DMS153 treated with DMSO at 0.1 percent for 48 hours (cell line): ENCODE measurements around the gene SERTM1.
A peak's percentile ranks its signal among the peaks of the same experiment; 100 is the strongest.

Experiments
- DNase-seq: peaks from one replicate; lab custom pipeline; 2025; ENCODE audit not compliant: unreplicated experiment; lab: John Stamatoyannopoulos, UW

Gene SERTM1

DNA sequence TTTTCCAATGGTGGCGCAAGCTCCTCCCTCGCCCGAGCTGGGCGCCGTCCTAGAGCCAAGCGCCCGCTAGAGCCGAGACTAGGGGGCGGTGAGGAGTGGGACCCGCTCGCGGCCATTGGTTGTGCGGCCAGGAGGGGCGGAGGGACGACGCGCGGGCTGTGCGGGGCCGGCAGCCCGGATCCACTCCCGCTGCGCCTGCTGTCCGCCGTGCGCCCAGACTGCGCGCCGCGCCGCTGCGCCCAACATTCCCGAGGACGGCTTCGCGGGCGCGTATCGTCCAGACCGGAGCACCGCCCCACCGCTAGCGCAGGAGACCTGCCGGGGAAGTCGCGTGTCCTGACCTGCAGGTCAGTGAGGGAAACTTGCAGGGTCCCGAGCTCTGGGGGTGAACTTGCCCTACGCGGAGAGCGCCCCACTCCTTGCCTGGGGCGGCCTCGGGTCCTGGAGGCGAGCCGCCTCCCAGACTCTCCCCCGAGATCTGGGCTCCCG lies at the start of gene SERTM1:
Gene SERTM1, plus strand, starts transcription at position 183 of the 489 bp plus-strand sequence. CDS start 21,059 bp downstream, outside the sequence.
- DNase-seq, result peak; percentile 34

- no peak for DNase-seq
Measured at GRCh38 chr13:36628377-36629056, 45.3 kb upstream of the SERTM1 start.

DNA sequence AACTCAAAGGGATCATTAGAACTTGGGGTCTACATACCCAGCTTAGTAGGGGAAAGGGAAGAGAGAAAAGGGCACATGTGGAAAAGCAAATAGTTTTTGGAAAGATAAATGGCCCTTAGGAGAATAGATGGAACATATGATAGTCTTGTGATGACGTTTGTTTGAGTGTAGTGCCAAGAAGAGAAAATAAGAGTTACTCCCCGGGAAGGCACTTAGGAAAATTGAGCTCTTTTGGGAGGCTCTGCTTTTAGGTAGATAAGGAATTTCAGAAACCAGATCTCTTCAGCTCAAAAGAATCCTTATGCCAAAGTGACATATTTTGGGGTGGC lies 44.8 kb upstream of the SERTM1 start:
- DNase-seq, result no peak

DNA sequence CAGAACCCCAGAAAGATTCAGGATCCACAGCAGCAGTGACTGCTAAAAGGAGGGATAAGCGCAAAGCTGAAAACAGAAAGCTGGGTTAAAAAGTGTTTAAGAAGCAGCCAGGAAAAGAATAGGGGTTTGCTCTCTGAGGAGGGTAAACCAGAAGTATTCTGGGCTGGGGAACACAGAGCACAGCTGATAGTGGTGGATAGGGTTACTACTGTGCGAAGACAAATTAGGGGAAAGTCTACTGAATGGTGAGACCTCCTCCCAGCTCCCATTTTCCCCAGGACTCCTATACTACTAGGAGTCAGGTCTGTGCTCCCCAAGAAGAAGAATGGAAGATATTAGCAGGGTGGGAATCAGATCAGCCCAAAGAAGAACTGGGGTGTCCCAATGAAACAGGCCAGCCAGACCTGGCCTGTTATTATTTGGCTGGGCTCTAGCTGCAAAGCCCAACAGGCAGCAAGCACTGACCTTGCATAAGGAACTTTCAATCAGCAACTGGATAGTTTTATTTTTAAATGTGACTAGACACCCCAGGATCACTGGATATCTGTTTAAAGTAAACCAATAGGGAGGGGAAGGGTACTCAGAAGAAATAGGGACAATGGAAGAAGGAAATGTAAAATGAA lies 43.5 kb upstream of the SERTM1 start:
- no peak for DNase-seq

- no peak for DNase-seq
Measured at GRCh38 chr13:36639610-36640009, 34.2 kb upstream of the SERTM1 start.

DNA sequence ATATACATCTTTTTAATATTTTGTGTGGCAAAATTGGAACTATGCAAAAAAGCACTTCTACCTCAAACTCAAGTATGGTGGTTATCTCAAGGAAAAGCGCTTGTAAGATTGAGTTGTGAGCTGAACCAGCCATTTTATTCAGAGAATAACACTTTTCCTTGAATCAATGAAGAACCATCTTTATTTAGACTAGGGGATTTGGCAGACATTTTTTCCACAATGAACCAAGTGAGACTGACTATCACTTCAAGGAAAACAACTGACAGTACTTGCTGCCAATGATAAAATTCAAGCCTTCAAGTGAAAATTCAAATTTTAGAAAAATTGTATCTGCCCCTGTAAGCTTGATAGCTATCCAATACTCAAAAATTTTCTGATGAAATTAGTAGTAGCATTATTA lies 23.2 kb upstream of the SERTM1 start:
- no peak for DNase-seq

DNA sequence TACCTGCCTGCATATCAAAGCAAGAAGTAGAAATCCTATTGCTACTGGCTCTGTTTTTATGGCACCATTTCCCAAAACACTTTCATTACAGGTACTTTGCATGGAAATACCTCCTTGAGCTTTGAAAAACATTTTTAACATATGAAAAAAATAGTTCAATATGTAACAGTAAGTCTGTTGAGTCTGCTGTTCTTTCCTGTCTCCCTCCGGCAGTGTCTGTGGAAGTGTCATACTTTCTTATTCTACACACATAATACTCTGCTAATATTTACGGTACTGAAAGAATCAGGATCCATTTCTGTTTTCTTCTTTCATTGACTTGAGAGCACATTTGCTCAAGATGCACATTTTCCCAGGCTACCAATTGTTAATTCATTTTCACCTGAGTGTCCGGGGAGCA lies 8.2 kb upstream of the SERTM1 start:
- DNase-seq, result no peak

DNA sequence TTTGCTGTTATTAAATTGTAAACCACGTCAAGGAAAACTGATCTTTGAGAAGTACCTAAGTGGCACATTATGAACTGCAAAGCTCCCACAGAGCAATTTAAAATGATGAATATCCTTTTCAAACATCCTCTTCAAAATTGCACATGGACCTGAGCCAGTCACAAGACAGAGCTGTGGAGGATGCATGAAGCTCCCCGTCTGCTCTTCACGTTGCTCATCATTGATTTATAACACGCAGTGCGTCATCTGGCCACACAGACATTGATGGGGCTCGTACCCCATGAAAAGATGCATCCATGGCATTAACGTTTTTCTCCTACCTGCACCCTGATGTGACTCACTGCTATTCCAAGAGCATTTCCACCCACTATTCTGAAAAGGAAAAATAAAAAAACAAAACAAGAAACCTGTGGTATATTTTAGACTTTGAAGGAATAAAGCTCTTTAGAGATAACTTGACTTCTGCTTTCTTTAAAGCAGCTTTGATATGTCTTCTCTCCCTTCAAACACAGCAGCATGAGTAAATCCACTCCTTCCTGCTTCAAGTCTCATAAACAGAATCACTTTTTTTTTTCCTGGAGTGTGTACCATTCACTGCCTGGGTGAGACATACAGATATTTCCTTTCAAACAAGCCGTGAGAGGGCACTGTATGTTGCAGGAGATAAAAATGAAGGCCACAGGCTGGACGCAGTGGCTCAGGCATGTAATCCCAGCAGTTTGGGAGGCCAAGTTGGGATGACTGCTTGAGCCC lies 7.2 kb upstream of the SERTM1 start:
- peak; percentile 48 for DNase-seq

- DNase-seq, result no peak
Measured at GRCh38 chr13:36668316-36668715, 5.5 kb upstream of the SERTM1 start.

DNA sequence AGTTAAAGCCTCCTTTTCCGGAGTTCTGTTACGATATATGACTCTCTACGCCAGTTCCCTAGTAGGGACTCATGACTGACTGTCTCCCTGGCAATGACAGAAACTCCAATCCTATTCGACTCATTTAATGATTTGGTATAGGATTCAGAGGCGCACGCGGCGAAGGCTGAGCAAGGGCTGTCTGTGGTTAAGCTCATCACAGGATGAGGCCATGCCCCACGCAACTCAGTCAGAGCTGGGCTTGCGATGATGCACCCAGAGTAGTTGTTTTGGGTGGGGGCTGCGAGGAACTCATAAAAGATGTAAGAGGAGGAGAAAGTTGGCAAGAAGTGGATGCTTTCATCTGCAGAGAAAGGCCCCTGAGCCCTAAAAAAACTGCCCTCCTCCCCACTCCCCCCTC lies 468 bp upstream of the SERTM1 start:
- DNase-seq, result no peak

DNA sequence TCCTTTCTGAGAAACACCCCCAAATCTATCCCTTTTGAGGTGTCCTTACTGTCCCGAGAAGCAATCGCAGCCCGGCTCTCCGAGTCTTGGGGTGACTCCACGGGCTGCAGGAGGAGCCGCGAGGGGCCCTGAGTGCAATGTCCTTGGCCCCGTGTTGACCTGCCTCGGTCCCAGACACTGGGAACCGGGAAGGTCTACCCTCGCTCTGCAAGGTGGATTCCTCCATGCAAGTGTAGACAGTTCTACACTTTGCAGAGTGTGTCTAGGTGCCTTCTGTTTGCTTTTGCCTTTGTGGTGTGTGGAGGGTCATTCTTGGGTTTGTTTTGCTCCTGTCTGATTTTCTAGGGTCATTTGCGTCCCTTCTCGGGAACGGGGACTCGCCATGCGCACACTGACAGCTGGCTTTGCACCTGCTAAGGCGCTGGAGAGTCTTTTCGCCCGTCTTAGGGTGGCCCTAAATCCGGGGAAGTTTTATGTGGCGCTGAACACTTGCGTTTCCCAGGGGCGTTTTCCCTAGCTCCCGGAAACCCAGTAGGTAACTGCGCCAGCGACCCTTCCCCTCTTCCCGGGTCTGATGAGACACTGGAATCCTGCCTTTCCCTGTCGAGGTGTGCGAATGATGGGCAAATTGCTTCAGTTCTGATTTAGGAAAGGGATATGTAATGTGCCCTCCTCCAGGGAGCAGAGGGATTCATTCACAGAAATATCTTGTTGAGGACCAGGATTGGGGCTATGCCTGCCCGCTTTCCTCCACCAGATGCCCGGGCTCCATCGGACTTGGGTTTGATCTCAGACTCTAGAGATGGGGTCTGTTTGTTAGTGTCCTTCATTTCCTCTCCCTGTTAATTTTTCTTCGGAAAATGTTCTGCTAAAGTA lies 755 bp downstream of the SERTM1 start:
- no peak for DNase-seq

GRCh38 chr13:36675213-36675536 lies 1.4 kb downstream of the SERTM1 start:
- no peak for DNase-seq

DNA sequence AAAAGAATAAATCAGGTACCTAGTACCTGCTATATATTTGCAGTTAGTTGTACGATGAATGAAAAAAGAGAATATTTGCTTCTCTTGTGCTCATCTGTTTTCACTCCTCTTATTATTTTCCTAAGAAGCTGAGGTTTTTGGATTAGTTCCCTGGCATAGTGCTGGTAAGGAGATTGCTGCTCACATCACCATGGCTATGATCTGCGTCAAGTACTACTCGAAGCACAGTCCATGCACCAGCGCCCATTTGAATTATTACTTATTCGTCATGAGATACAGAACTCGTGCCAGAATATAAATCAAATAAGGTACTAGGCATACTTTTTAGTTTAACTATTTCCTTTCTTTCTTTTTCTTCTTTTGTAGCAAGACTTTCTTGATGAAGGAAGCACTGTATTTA lies 7.1 kb downstream of the SERTM1 start:
- DNase-seq, result no peak

- no peak for DNase-seq
Measured at GRCh38 chr13:36681894-36682624, 8.2 kb downstream of the SERTM1 start.

GRCh38 chr13:36683701-36684100 lies 9.9 kb downstream of the SERTM1 start:
- no peak for DNase-seq

GRCh38 chr13:36685927-36686326 lies 12.1 kb downstream of the SERTM1 start:
- DNase-seq, result no peak

DNA sequence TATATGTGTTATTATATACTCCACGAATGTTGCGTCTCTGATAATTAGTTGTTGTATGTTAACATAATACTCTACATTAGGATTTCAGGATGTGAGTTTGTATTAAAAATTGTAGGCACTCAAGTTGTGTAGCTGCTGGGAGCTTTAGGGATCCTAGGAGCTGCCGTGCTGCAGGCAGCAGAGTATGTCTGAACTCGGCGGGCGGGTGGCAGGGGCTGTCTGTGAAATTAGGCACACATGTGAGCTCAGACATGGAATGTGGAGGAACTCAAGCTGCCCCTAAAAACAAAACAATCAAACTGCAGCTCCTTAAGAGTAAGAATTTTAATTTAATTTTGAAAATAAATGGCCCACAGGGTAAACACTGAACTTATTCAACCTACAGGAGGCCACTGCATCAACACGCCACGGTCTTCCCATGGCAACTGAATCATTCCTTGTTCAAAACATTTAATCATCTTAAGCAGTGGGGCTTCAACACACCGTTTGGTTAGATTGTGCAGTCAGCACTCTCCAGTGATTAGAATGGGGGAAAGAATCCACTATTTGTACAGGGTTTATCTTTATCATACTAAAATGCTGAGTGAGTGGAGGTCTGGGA lies 22.7 kb downstream of the SERTM1 start:
- DNase-seq, result no peak

DNA sequence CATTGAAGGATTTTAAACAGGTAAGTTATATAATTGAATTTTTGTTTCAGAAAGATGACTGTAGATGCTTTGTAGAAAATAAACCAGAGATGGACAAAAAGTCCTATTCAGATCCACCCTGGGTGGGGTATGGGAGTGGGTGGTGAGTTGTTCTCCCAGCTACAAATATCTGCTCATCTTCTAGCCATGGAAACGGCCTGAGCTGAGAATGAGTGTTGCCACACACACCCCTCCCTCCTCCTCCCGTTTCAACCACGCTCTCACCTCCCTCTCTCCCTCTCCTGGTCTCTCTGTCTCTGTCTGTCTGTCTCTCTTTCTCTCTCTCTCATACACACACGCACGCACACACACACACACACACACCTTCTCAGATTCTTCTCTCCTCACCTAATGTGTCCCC lies 26.4 kb downstream of the SERTM1 start:
- no peak for DNase-seq

DNA sequence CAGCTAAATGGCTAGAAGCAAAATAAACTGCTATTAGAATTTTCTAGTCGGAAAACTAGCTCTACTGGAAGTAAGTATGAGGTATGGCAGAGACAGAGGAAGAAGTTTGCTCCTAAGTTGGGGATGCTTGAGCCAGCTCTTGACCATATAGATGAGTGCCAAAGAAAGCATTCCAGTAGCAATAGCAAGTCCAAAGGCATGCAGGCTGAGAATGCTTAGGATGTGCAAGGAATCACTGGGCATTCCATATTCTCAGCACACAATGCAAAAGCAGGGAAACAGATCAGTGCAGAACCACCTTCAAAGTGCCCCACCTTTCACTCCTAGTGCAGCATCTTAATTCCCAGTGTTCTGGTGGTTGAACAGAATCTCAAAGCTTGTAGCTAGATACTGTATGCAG lies 32.9 kb downstream of the SERTM1 start:
- DNase-seq, result no peak

- DNase-seq, result no peak
Measured at GRCh38 chr13:36709136-36709890, 35.5 kb downstream of the SERTM1 start.
